Endothelial cell of umbilical vein (primary cell): ENCODE measurements around the gene SIM2. TPM values are rescaled to one million over a fixed set of nuclear protein-coding genes. Genes with fewer than 3 reads are reported as not detected.

ENCODE experiments used
- BruUV-seq: library from RNA; stranded (reverse); fragments of 400-500 nt; replicated peaks from 2 replicates; lab custom pipeline; 2021; lab: Mats Ljungman, UMichigan
- CTCF ChIA-PET: fragments of 300-600, 350-600 bp; sonication (Branson Sonifier 250); formaldehyde crosslinking; loops from one replicate; lab custom pipeline; 2021; ENCODE audit warnings: antibody characterized with exemption, inconsistent platforms; lab: Charles Lee
- POLR2A ChIA-PET: fragments of 300-600, 350-600 bp; sonication (Branson Sonifier 250); formaldehyde crosslinking; loops from one replicate; lab custom pipeline; 2021; ENCODE audit warnings: antibody characterized with exemption, inconsistent platforms; lab: Charles Lee
- DNase-seq: peaks from one replicate; pipeline ENCODE4 v3.0.0-alpha.2; 2011; ENCODE audit warnings: low read depth, low spot score
- FAIRE-seq: peaks from 2 replicates; lab custom pipeline; 2011; peaks lifted over from hg19 to GRCh38; lab: Jason Lieb, UNC
- H2AFZ ChIP-seq: 2 replicates; pipeline ENCODE4 v1.6.0; 2012; ENCODE audit warnings: low read depth, low read length, control low read depth, inconsistent platforms
- H3K27ac ChIP-seq: 2 replicates; pipeline ENCODE4 v1.5.1; 2011; ENCODE audit warnings: low read depth, mild to moderate bottlenecking, control low read depth, low read length, moderate library complexity; ENCODE audit not compliant: insufficient read depth
- H3K27me3 ChIP-seq, 2 experiments: 2 replicates each; pipeline versions ENCODE4 v1.6.0 to v1.6.1; 2011; ENCODE audit warnings: low read length in 2 of 2, mixed read lengths in 1 of 2; ENCODE audit not compliant: control insufficient read depth in 2 of 2, insufficient read depth in 2 of 2
- H3K36me3 ChIP-seq, 2 experiments: 2 replicates in 1 of 2; 3 replicates in 1 of 2; pipeline ENCODE4 v1.5.1; 2011; ENCODE audit warnings: low read length in 2 of 2, mild to moderate bottlenecking in 1 of 2, moderate library complexity in 1 of 2; ENCODE audit not compliant: control insufficient read depth in 2 of 2, insufficient read depth in 2 of 2; ENCODE audit errors: extremely low read depth in 1 of 2
- H3K4me1 ChIP-seq: 3 replicates; pipeline ENCODE4 v1.5.1; 2011; ENCODE audit warnings: mild to moderate bottlenecking, low read length; ENCODE audit not compliant: control insufficient read depth, insufficient read depth; ENCODE audit errors: extremely low read depth
- H3K4me2 ChIP-seq: 2 replicates; pipeline ENCODE4 v1.6.1; 2011; ENCODE audit warnings: low read length, control low read depth, mixed read lengths; ENCODE audit not compliant: insufficient read depth
- H3K4me3 ChIP-seq, 3 experiments: fragments of 200-600 bp in 1 of 3; sonication (generic), shearing (Covaris generic) in 1 of 3; replicated peaks in 1 of 3; 2 replicates each; pipeline ENCODE4 v1.5.1; 2011 to 2016; ENCODE audit warnings: control low read depth in 3 of 3, low read length in 3 of 3, mild to moderate bottlenecking in 2 of 3, inconsistent platforms in 1 of 3, low read depth in 1 of 3, moderate library complexity in 1 of 3; ENCODE audit not compliant: insufficient read depth in 1 of 3
- H3K79me2 ChIP-seq: 2 replicates; pipeline ENCODE4 v1.6.0; 2012; ENCODE audit warnings: low read length, inconsistent platforms; ENCODE audit not compliant: control insufficient read depth, insufficient read depth
- H3K9ac ChIP-seq: replicated peaks from 2 replicates; pipeline ENCODE3; 2011; ENCODE audit warnings: low read length, control low read depth; ENCODE audit not compliant: insufficient read depth; ENCODE audit errors: extremely low read depth
- H3K9me1 ChIP-seq: replicated peaks from 3 replicates; pipeline ENCODE4 v1.6.0; 2011; ENCODE audit warnings: mild to moderate bottlenecking, low read length; ENCODE audit not compliant: control insufficient read depth, insufficient read depth; ENCODE audit errors: extremely low read depth
- H3K9me3 ChIP-seq: replicated peaks from 2 replicates; pipeline ENCODE4 v1.5.1; 2012; ENCODE audit warnings: low read length, inconsistent platforms; ENCODE audit not compliant: control insufficient read depth, insufficient read depth
- H4K20me1 ChIP-seq: replicated peaks from 2 replicates; pipeline ENCODE3; 2011; ENCODE audit warnings: mild to moderate bottlenecking, low read length; ENCODE audit not compliant: control insufficient read depth, insufficient read depth; ENCODE audit errors: extremely low read depth
- EZH2 ChIP-seq: IDR thresholded peaks from 2 replicates; pipeline ENCODE4 v1.6.1; 2012; ENCODE audit warnings: borderline replicate concordance, low read depth, mild to moderate bottlenecking, moderate library complexity, low read length, inconsistent platforms; ENCODE audit not compliant: severe bottlenecking
- FOS ChIP-seq: IDR thresholded peaks from 2 replicates; pipeline ENCODE4 v1.6.1; 2011; ENCODE audit warnings: mild to moderate bottlenecking, low read length, moderate library complexity, borderline replicate concordance; ENCODE audit not compliant: insufficient read depth
- GATA2 ChIP-seq: IDR thresholded peaks from 2 replicates; pipeline ENCODE4 v1.7.0; 2011; ENCODE audit warnings: low read depth, mild to moderate bottlenecking, moderate library complexity, mixed read lengths, low read length; ENCODE audit not compliant: insufficient read length, insufficient read depth
- JUN ChIP-seq: IDR thresholded peaks from 2 replicates; pipeline ENCODE4 v1.6.1; 2011; ENCODE audit warnings: borderline replicate concordance, low read depth; ENCODE audit not compliant: insufficient read length, insufficient read depth
- MYC ChIP-seq: IDR thresholded peaks from one replicate; pipeline ENCODE4 v1.6.1; 2011; ENCODE audit warnings: mild to moderate bottlenecking, low read depth, low read length
- POLR2A ChIP-seq: IDR thresholded peaks from 2 replicates; pipeline ENCODE4 v1.6.1; 2012; ENCODE audit warnings: low read depth, mild to moderate bottlenecking, control low read depth, low read length
- POLR2AphosphoS5 ChIP-seq: IDR thresholded peaks from 2 replicates; pipeline ENCODE4 v1.6.1; 2012; ENCODE audit warnings: low read depth, mild to moderate bottlenecking, control low read depth, low read length, moderate library complexity; ENCODE audit not compliant: insufficient read depth
- dilution Hi-C: fragments of 300-500 bp; cut with MboI; formaldehyde crosslinking; loops from one replicate; pipeline ENCODE4 v1.15.0; 2019; ENCODE audit warnings: low sequenced_read_pairs; ENCODE audit not compliant: extremely low pct_ligation_motif_present
- intact Hi-C: fragments of 100-400 bp; cut with micrococcal nuclease; formaldehyde crosslinking; loops from one replicate; pipeline ENCODE4 v1.10.0; 2022
- polyA plus RNA-seq, 4 experiments: library from polyadenylated mRNA; depleted of rRNA in 3 of 4; stranded (reverse) in 3 of 4; unstranded in 1 of 4; fragments of >200 nt; gene quantifications; 2 replicates each; pipeline versions ENCODE4 v1.2.1 to v1.2.3, GENCODE V29; 2011 to 2012; ENCODE audit warnings: missing spikeins in 1 of 4
- total RNA-seq: library from RNA; stranded (reverse); gene quantifications from 2 replicates; pipeline ENCODE4 v1.2.3, GENCODE V29; 2021
- TF ChIP-seq, protein P1 (sequence below), 2 donors: IDR thresholded peaks; 1 replicate in 1 of 2; 2 replicates in 1 of 2; pipeline ENCODE4 v1.5.1; 2011; ENCODE audit warnings: low read length in 2 of 2, mild to moderate bottlenecking in 2 of 2, moderate library complexity in 2 of 2, control low read depth in 1 of 2, inconsistent platforms in 1 of 2, low read depth in 1 of 2; ENCODE audit not compliant: insufficient read depth in 1 of 2; ENCODE audit errors: extremely low read depth in 1 of 2
- TF ChIP-seq, protein P2 (sequence below): IDR thresholded peaks from 2 replicates; pipeline ENCODE4 v1.6.1; 2011; ENCODE audit not compliant: insufficient read depth, insufficient read length

The SIM2 gene
- total and polyA plus RNA-seq, 2 donors (not counting 3 experiments of a cell fraction or from before 2014, with no cell fraction given), result not detected

DNA sequence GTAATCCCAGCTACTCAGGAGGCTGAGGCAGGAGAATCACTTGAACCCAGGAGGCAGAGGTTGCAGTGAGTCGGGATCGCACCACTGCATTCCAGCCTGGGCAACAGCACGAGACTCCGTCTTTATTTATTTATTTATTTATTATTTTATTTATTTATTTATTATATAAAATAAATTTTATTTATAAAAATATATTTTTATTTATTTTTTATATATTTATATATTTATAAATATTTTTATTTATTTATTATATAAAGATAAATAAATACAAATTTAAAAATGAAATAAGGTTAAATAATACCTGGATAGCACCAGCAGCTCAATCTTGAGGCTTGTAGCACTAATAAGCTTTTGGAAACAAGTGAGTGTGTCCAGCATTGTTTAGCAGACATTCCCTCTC lies 40.9 kb upstream of the SIM2 start:
- no peak for FAIRE-seq
- peaks cover 11 to 14% of the 10 kb centered on the region in 2 experiments for H3K27me3 ChIP-seq
- dilution Hi-C loops, result no loop called here

More for the DNA sequence above, 40.9 kb upstream of the SIM2 start:
- no peak overlapping the region for H3K4me3 ChIP-seq
- H3K9me1 ChIP-seq, result no peaks in the 10 kb centered on the region
- no peak overlapping the region for H3K27ac ChIP-seq
- no peak overlapping the region for H2AFZ ChIP-seq
- H3K9ac ChIP-seq, result no peak overlapping the region
- BruUV-seq, result no TSS peak
- intact Hi-C loops, result no loop called here
- H3K36me3 ChIP-seq, result no peaks in the 10 kb centered on the region
- H3K9me3 ChIP-seq, result no peaks in the 10 kb centered on the region
- H3K4me2 ChIP-seq, result no peak overlapping the region
- TF ChIP-seq JUN (no peak), MYC (no peak), GATA2 (no peak), EZH2 (no peak), FOS (no peak), POLR2AphosphoS5 (no peak), POLR2A (no peak)
- TF ChIP-seq, protein P1, sequence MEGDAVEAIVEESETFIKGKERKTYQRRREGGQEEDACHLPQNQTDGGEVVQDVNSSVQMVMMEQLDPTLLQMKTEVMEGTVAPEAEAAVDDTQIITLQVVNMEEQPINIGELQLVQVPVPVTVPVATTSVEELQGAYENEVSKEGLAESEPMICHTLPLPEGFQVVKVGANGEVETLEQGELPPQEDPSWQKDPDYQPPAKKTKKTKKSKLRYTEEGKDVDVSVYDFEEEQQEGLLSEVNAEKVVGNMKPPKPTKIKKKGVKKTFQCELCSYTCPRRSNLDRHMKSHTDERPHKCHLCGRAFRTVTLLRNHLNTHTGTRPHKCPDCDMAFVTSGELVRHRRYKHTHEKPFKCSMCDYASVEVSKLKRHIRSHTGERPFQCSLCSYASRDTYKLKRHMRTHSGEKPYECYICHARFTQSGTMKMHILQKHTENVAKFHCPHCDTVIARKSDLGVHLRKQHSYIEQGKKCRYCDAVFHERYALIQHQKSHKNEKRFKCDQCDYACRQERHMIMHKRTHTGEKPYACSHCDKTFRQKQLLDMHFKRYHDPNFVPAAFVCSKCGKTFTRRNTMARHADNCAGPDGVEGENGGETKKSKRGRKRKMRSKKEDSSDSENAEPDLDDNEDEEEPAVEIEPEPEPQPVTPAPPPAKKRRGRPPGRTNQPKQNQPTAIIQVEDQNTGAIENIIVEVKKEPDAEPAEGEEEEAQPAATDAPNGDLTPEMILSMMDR (IDR thresholded peaks at IDR 0.05; ENCODE audit: extremely low read depth in 1 of 2, insufficient read depth in 1 of 2, low read depth in 1 of 2, low read length in 2 of 2), result no peak
- TF ChIP-seq, protein P2, sequence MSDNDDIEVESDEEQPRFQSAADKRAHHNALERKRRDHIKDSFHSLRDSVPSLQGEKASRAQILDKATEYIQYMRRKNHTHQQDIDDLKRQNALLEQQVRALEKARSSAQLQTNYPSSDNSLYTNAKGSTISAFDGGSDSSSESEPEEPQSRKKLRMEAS, result no peak
- CTCF ChIA-PET, result interaction anchor here (0.8 to 3.2 kb wide), 4 partner anchors 11 to 259 kb away, joined by 3 to 19 read pairs (median 6); no protein-coding TSS in a partner anchor
- H3K79me2 ChIP-seq, result no peaks in the 10 kb centered on the region
- H3K4me1 ChIP-seq, result no peaks in the 10 kb centered on the region
- no peaks in the 10 kb centered on the region for H4K20me1 ChIP-seq
- no peak for DNase-seq
- POLR2A ChIA-PET, result no interaction called here
